Measurements from ENCODE around the gene NUDT14. TPM values are rescaled to one million over a fixed set of nuclear protein-coding genes. Genes with fewer than 3 reads are reported as not detected.

The NUDT14 gene
- total RNA-seq, 1 donor from 2014 or later, result 5.5 TPM

GRCh38 chr14:105144666-105145380 is 36.3 kb downstream of the NUDT14 start:
- Histone ChIP-seq H3K79me2 (ENCODE audit: low read depth) (no peaks in the 10 kb centered on the region), H3K27ac (no peak overlapping the region), H3K9me3 (ENCODE audit: low read depth) (peaks cover 4% of the 10 kb centered on the region), H4K20me1 (ENCODE audit: low read depth) (no peaks in the 10 kb centered on the region), H3K36me3 (no peaks in the 10 kb centered on the region), H2AFZ (replicated peaks) (no peak overlapping the region), H3K4me1 (no peaks in the 10 kb centered on the region), H3K4me3 (no peak overlapping the region), H3K27me3 (no peaks in the 10 kb centered on the region), H3K4me2 (no peak overlapping the region), H3K9ac (no peak overlapping the region), H3F3A (ENCODE audit: low read depth) (no peaks in the 10 kb centered on the region)
- no peak for DNase-seq (ENCODE audit: low spot score)
- no peak for TF ChIP-seq EZH2phosphoT487 (IDR thresholded peaks at IDR 0.05)
- TF ChIP-seq CTCF (IDR thresholded peaks at IDR 0.05), result peak; percentile 27
- H3K9me3 Mint-ChIP-seq, result peaks cover 16% of the 10 kb centered on the region
- no peak overlapping the region for H3K27ac Mint-ChIP-seq
- no peaks in the 10 kb centered on the region for H3K4me1 Mint-ChIP-seq
- peaks cover 5% of the 10 kb centered on the region for H3K36me3 Mint-ChIP-seq
- peaks cover 4% of the 10 kb centered on the region for H3K27me3 Mint-ChIP-seq (ENCODE audit: insufficient read depth, low read depth)
- no peak overlapping the region for H3K4me3 Mint-ChIP-seq

- no peak for TF ChIP-seq EZH2phosphoT487 (IDR thresholded peaks at IDR 0.05)
- H3K27me3 Mint-ChIP-seq (ENCODE audit: insufficient read depth, low read depth), result peaks cover 4% of the 10 kb centered on the region
- Histone ChIP-seq H3K4me2 (no peak overlapping the region), H3K27me3 (no peaks in the 10 kb centered on the region), H2AFZ (replicated peaks) (no peak overlapping the region), H3K9me3 (ENCODE audit: low read depth) (peaks cover 4% of the 10 kb centered on the region), H3K36me3 (no peaks in the 10 kb centered on the region), H3K4me1 (no peaks in the 10 kb centered on the region), H3K4me3 (no peak overlapping the region), H3K9ac (no peak overlapping the region), H3F3A (ENCODE audit: low read depth) (no peaks in the 10 kb centered on the region), H4K20me1 (ENCODE audit: low read depth) (no peaks in the 10 kb centered on the region), H3K27ac (no peak overlapping the region), H3K79me2 (ENCODE audit: low read depth) (no peaks in the 10 kb centered on the region)
- DNase-seq (ENCODE audit: low spot score), result no peak
- no peak overlapping the region for H3K4me3 Mint-ChIP-seq
- peaks cover 5% of the 10 kb centered on the region for H3K36me3 Mint-ChIP-seq
- H3K9me3 Mint-ChIP-seq, result peaks cover 20% of the 10 kb centered on the region
- no peak overlapping the region for H3K27ac Mint-ChIP-seq
- no peaks in the 10 kb centered on the region for H3K4me1 Mint-ChIP-seq
Measured at GRCh38 chr14:105144026-105144665, 37.0 kb downstream of the NUDT14 start.

- Histone ChIP-seq H4K20me1 (ENCODE audit: low read depth) (no peaks in the 10 kb centered on the region), H3K27ac (no peak overlapping the region), H3K4me1 (no peaks in the 10 kb centered on the region), H3K9me3 (ENCODE audit: low read depth) (peaks cover 4% of the 10 kb centered on the region), H3K4me3 (no peak overlapping the region), H3K79me2 (ENCODE audit: low read depth) (no peaks in the 10 kb centered on the region), H3K9ac (no peak overlapping the region), H3K4me2 (no peak overlapping the region), H3F3A (ENCODE audit: low read depth) (no peaks in the 10 kb centered on the region), H3K27me3 (no peaks in the 10 kb centered on the region), H3K36me3 (no peaks in the 10 kb centered on the region), H2AFZ (replicated peaks) (no peak overlapping the region)
- H3K36me3 Mint-ChIP-seq, result peaks cover 5% of the 10 kb centered on the region
- H3K27ac Mint-ChIP-seq, result no peak overlapping the region
- H3K9me3 Mint-ChIP-seq, result peaks cover 20% of the 10 kb centered on the region
- no peak for DNase-seq (ENCODE audit: low spot score)
- no peak overlapping the region for H3K4me3 Mint-ChIP-seq
- peaks cover 4% of the 10 kb centered on the region for H3K27me3 Mint-ChIP-seq (ENCODE audit: insufficient read depth, low read depth)
- no peaks in the 10 kb centered on the region for H3K4me1 Mint-ChIP-seq
- TF ChIP-seq EZH2phosphoT487 (IDR thresholded peaks at IDR 0.05), result no peak
- TF ChIP-seq EZH2 (IDR thresholded peaks at IDR 0.05), result no peak
- no peak for TF ChIP-seq CTCF (IDR thresholded peaks at IDR 0.05)
Measured at GRCh38 chr14:105143451-105144025, 37.6 kb downstream of the NUDT14 start.
